Activated naive CD8-positive, alpha-beta T cell (primary cell): ENCODE results near the gene HOXA2.

Source experiments
- H3K27ac Mint-ChIP-seq: one replicate; pipeline ENCODE4 v1.8.0; 2021; ENCODE audit warnings: mixed read lengths
- H3K27me3 Mint-ChIP-seq: one replicate; pipeline ENCODE4 v1.8.0; 2021; ENCODE audit warnings: mixed read lengths
- H3K36me3 Mint-ChIP-seq: one replicate; pipeline ENCODE4 v1.8.0; 2021; ENCODE audit warnings: mixed read lengths
- H3K4me1 Mint-ChIP-seq: one replicate; pipeline ENCODE4 v1.8.0; 2021; ENCODE audit warnings: low read depth, mixed read lengths
- H3K4me3 Mint-ChIP-seq: one replicate; pipeline ENCODE4 v1.8.0; 2021; ENCODE audit warnings: mild to moderate bottlenecking, mixed read lengths
- H3K9me3 Mint-ChIP-seq: one replicate; pipeline ENCODE4 v1.8.0; 2021; ENCODE audit warnings: low read depth, mixed read lengths

The HOXA2 gene

DNA sequence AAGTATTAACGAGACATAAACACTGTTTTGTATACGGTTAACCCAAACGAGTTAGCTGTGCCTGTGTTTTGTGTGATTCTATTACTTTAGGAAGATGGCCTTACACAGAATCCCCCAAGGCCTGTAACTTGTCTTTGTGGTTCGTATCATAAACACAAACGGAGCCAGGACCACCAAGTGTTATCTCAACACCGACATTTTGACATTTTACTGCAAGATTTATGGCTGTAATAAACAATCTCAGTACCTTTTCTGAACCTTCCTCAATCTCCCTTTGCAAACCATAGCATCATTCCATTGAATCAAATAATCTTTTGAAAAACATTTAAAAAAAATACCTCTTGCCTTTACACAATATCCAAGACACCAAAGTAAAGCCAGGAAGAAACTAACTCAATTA, 30.5 kb upstream of the HOXA2 start:
- Mint-ChIP-seq H3K9me3 (no peaks in the 10 kb centered on the region), H3K4me3 (no peak overlapping the region), H3K27ac (no peak overlapping the region), H3K4me1 (peaks cover 17% of the 10 kb centered on the region), H3K36me3 (no peaks in the 10 kb centered on the region), H3K27me3 (peaks cover 32% of the 10 kb centered on the region)

DNA sequence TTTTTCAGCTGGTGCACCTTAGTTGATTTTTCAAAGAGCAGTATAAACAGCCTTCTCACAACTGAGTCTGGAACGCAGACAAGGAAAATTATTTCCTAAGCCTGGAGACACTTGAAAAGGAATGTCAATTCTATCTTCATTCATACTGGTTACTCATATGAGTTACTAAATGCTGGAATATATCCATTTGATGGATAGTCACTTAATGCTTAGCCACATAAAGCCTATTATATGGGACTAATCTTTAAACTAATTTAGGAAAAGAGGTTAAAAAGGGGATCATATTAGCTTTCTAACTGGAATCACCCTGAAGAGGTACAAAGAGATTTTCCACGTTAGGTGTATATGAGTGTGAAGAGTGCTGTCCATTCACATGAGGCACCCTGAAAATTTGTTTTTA, 29.7 kb upstream of the HOXA2 start:
- no peak overlapping the region for H3K27ac Mint-ChIP-seq
- peaks cover 30% of the 10 kb centered on the region for H3K27me3 Mint-ChIP-seq
- H3K36me3 Mint-ChIP-seq, result no peaks in the 10 kb centered on the region
- peaks cover 17% of the 10 kb centered on the region for H3K4me1 Mint-ChIP-seq
- H3K9me3 Mint-ChIP-seq, result no peaks in the 10 kb centered on the region
- H3K4me3 Mint-ChIP-seq, result no peak overlapping the region

DNA sequence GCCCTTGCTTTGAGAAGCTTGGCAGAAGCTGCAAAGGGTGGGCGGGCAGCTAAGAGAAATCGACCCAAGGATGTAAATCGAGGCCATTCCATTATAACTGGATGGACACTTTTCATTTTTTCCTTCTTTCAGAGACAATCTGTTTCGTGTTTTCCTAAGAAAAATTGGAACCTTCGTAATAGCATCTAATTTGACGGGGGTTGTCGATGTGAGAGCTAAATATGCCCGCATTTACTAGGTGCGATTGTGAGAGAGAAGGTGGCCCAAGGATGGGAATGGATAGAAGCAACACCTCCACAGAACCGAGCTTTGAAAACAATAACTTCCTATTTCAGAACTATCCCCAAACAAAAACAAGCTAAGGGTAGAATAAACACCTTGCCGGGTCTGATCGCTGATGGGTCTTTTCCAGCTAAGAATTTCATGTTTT, 28.9 kb upstream of the HOXA2 start:
- Mint-ChIP-seq H3K27me3 (peaks cover 30% of the 10 kb centered on the region), H3K36me3 (no peaks in the 10 kb centered on the region), H3K27ac (no peak overlapping the region), H3K4me3 (peak overlapping the region; percentile 37), H3K9me3 (no peaks in the 10 kb centered on the region), H3K4me1 (peaks cover 17% of the 10 kb centered on the region)

DNA sequence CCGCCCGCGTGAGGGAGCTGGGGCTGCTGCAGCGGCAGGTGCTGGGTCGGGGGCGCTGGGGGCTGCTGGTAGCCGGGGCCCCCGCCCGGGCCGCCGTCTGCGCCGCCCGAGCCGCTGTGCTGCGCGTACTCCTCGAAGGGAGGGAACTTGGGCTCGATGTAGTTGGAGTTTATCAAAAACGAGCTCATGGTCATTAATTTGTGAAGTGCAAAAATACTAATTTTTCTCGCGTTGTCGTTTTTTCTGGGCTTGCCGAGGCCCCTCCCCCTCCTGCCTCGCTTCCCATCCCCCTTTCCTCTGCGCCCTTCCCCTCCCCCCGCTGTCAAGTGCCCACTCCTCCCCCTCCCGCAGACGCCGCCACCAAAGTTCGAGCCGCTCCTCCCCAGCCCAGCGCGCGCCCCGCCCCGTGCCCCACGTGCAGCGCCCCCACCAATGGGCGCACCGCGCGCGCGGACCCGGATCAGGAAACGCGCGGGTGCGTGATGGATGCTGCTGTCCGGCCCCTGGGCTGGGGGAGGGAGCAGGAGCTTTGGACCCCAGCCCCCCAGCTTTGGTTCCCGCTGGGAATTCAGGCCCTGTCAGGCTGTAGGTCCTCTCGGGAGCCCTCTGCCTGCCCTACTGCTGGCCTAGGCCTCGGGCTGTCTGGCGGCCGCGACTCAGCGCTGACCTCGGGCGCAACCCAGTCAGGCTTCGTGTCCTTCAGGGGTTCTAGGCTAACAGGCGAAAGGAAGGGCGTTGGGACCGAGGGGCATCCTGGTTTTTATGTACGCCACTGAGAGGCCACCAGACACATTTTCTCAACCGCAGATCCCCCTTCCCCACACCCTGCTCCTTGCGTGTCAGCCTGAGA, 28.3 kb upstream of the HOXA2 start, which contains the start of gene HOXA4:
HOXA4 (minus strand) TSS at position 218 of the 850 bp plus-strand sequence; CDS start at position 194, 24 bp downstream.
- peak within 1 kb of the TSS; percentile 18 for H3K27ac Mint-ChIP-seq
- H3K4me3 Mint-ChIP-seq, result peak within 1 kb of the TSS; percentile 37
- H3K36me3 Mint-ChIP-seq, result no peaks in the 10 kb centered on the region
- no peaks in the 10 kb centered on the region for H3K9me3 Mint-ChIP-seq
- H3K27me3 Mint-ChIP-seq, result peaks cover 28% of the 10 kb centered on the region
- peaks cover 17% of the 10 kb centered on the region for H3K4me1 Mint-ChIP-seq

DNA sequence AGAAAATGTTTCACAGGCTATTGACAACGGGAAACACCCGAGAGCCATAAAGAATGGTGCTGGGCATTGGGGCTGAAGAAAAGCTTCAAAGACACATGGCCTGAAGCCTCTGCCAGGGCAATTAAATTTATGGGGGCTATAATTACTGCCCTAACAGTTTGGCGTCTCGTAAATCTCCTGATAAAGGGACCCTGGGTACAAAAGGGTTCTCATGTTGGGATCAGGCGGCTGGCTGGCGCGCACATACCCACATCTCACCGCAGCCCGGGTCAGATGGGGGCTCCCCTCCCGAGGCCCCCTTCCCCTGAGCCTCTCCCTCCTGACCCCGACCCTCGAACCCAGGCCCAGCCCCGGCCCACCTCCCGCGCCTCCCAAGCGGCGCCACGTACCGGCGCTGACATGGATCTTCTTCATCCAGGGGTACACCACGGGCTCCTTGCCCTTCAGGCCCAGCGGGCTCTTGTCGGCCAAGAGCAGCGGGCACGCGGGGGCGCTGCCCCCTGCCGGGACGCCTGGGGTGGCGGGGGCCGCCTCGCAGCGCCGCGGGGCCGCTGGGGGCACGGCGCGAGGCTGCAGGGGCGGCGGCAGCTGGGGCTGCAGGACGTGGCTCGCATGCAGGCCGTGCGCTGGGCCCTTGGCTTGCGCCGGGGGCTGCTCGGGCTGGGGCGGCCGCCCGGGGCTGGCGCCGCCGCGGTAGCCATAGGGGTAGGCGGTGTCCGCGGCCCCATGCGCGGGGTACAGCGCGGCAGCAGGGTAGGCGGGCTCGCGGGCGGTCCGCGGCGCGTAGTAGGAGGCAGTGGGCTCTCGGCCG, 27.5 kb upstream of the HOXA2 start:
- Mint-ChIP-seq H3K4me3 (peak overlapping the region; percentile 11), H3K27ac (no peak overlapping the region), H3K36me3 (no peaks in the 10 kb centered on the region), H3K9me3 (no peaks in the 10 kb centered on the region), H3K27me3 (peaks cover 25% of the 10 kb centered on the region), H3K4me1 (peaks cover 12% of the 10 kb centered on the region)

DNA sequence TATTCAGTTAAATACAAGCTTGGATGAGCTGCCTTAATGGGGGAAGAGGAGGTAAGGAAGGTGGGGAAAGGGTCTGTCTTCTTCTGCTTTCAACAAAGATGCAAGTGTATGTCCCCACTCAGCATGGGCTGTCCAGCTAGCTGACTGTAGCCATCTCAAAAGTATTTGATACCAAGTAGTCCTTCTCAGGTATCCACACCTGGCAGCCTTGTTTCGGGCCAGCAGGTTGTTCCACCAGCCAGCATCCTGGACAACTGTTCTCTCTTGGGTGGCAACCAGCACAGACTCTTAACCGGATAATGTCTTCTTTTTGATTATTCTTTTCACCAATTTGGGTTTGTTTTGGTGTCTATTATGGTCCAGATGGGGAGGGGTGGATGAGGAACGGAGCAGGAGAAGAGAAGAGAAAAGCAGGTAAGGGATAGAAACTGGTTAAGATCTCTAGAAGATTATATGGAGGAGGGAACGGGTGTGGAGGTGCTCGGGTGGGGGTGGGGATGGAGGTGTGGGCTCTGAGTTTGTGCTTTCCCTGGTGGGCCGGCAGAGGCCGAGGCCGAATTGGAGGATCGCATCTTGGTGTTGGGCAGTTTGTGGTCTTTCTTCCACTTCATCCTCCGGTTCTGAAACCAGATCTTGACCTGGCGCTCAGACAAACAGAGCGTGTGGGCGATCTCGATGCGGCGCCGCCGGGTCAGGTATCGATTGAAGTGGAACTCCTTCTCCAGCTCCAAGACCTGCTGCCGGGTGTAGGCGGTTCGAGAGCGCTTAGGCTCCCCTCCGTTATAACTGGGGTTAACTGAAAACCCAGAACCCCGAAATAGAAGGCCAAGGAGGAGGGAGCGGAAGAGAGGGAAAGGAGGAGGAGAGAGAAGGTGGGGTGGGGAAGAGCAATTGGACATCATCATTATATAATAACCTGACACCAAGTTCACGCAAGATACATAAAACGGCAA, 26.6 kb upstream of the HOXA2 start:
- Mint-ChIP-seq H3K27ac (no peak overlapping the region), H3K4me3 (peak overlapping the region; percentile 11), H3K27me3 (peaks cover 22% of the 10 kb centered on the region), H3K9me3 (no peaks in the 10 kb centered on the region), H3K36me3 (no peaks in the 10 kb centered on the region), H3K4me1 (peaks cover 3% of the 10 kb centered on the region)

DNA sequence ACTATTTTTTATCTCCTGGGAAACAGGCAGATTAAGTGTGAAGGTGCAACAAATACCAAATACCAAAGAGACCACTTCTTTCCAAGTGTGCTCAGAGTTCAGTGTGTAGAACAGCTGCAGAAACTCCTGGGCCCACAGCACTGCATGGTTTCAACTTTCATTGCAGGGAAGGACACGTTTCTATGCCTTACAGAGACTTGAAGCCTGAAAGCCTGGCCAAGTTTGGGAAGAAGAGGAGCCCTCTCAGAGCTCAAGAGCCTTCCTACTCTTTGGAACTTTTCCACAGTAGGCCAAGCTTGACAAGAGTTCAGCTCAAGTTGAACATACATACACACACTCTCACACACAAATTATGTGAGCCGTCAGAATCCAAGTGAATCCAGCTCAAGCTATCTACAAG, 25.6 kb upstream of the HOXA2 start:
- no peaks in the 10 kb centered on the region for H3K36me3 Mint-ChIP-seq
- no peak overlapping the region for H3K4me3 Mint-ChIP-seq
- peaks cover 15% of the 10 kb centered on the region for H3K27me3 Mint-ChIP-seq
- H3K9me3 Mint-ChIP-seq, result no peaks in the 10 kb centered on the region
- H3K4me1 Mint-ChIP-seq, result no peaks in the 10 kb centered on the region
- no peak overlapping the region for H3K27ac Mint-ChIP-seq

DNA sequence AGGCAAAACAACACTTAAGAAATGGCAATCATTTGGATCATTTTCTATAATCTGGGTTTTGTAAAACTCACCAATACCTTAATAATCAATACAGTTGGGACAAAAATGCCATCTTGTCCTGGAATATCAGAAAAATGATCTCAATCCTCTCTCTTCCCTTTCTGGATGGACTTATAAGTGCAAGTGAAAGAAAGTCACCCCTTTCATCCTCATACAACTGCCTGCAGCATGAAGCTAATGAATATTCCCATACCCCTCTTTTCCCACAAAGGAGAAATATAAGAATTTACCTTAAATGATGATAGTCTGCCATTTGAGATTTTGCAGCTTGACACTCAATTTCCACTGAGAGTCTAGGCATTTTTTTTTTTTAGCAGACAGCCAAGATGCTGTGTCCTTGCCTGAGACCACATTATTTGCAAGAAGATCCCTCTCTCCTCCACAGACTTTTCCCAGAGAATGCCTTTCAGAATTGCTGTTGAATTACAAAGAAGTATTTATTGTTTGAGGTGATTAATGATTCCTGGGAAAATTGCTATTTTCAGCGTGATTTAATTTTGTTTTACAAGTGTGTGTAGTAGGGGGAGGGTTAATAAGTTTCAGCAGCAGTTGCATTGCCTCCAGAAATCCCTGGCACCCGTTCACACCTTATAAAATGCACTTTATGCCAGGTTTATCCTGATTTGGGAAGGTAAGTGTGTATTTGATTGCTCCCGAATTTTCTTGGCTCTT, 24.3 kb upstream of the HOXA2 start:
- no peaks in the 10 kb centered on the region for H3K36me3 Mint-ChIP-seq
- no peak overlapping the region for H3K27ac Mint-ChIP-seq
- peaks cover 15% of the 10 kb centered on the region for H3K27me3 Mint-ChIP-seq
- no peak overlapping the region for H3K4me3 Mint-ChIP-seq
- no peaks in the 10 kb centered on the region for H3K4me1 Mint-ChIP-seq
- H3K9me3 Mint-ChIP-seq, result no peaks in the 10 kb centered on the region

DNA sequence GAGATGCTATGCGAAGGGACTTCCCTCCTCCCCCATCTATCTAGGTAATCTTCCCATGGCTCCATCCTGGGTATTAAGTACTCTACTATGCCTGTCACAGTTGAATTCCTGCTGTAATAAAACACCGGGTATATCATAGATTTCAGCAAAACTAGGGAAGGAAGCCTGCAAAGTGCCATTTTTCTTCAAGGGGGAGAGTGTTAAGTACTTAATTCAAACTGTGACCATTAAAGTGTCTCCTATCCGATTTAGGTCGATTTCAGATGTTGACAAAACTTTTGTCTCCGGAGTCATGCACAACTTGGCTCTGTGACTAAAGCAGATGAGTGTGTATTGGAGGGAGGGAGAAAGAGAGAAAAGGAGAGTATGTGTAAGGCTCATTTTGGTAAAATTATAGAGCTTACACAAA, 23.5 kb upstream of the HOXA2 start:
- H3K36me3 Mint-ChIP-seq, result no peaks in the 10 kb centered on the region
- no peak overlapping the region for H3K27ac Mint-ChIP-seq
- H3K4me1 Mint-ChIP-seq, result no peaks in the 10 kb centered on the region
- no peak overlapping the region for H3K4me3 Mint-ChIP-seq
- no peaks in the 10 kb centered on the region for H3K9me3 Mint-ChIP-seq
- H3K27me3 Mint-ChIP-seq, result peaks cover 15% of the 10 kb centered on the region

DNA sequence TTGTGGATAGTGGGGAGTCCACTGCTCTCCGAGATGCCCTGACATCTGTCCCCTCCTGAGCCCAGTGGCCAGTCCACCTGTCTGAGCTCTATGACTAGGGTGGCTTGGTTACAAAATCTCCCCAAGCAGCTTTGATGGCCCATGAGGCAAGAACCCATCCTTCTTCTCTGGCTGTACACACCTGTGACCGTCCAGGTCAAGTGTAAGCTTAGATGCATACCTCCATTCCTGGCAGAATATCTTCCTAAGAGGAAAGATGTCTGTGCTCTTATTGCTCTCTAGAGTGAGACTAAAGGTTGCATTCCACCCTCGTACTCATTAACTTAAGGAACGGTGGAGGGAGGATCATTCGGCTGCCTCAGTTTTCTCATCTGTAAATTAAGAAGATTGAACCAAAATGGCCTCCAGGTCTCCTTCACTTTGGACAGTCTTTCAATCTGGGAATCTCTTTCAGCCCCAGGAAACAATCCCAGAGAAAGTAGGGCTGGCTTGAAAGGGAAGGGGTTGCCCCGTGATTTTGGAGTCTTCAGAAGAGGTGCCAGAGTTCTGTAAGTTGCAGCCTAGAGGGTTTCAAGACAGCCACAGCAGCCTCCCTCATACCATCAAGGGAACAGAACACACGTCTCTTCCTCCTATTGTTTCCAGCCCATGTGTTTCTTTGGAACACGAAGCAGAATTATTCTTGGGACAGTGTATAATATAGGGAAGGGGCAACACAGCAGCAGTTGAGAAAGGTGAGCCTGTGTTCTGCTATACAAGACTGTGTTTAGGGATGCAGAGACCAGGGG, 22.6 kb upstream of the HOXA2 start:
- Mint-ChIP-seq H3K36me3 (no peaks in the 10 kb centered on the region), H3K4me3 (no peak overlapping the region), H3K27ac (no peak overlapping the region), H3K9me3 (no peaks in the 10 kb centered on the region), H3K4me1 (no peaks in the 10 kb centered on the region), H3K27me3 (peaks cover 15% of the 10 kb centered on the region)

DNA sequence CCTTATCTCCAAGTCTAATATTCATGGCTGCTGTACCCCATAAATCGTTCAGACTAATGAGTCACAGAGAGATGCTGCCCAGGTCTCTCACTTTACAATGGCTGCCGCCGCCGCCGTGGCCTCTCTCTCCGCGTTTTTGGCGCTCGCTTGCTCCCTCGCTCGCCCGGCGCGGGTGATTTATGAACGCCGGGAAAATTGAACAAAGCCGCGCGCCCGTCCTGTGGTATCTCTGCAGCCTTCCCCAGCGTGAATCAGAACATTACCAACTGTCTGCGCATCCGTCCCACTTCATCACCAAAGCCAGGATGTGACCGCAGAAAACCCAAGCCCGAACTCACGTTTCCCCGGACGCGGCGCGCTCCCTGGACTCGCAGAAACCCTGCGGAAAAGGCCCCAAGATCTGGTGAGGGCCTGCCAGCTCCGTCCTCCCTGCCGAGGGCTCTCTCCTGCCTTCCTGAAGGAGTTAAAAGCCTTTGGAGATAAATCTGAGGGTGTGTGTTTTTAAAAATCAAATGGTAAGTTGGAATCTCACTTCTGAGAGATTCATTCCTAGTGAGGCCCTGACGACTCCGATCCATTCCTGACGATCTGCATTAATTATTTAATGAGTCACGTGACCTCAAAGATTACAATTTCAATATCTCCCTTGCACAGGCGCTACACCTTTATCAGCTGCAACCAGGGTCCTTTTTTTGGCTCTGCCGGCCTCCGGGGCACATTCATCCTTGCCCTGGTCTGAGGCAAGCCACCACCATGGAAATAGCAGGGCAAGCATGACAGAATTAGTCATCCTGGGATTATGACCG, 21.8 kb upstream of the HOXA2 start:
- H3K27ac Mint-ChIP-seq, result no peak overlapping the region
- H3K9me3 Mint-ChIP-seq, result no peaks in the 10 kb centered on the region
- peaks cover 15% of the 10 kb centered on the region for H3K27me3 Mint-ChIP-seq
- H3K4me1 Mint-ChIP-seq, result no peaks in the 10 kb centered on the region
- no peak overlapping the region for H3K4me3 Mint-ChIP-seq
- H3K36me3 Mint-ChIP-seq, result no peaks in the 10 kb centered on the region

DNA sequence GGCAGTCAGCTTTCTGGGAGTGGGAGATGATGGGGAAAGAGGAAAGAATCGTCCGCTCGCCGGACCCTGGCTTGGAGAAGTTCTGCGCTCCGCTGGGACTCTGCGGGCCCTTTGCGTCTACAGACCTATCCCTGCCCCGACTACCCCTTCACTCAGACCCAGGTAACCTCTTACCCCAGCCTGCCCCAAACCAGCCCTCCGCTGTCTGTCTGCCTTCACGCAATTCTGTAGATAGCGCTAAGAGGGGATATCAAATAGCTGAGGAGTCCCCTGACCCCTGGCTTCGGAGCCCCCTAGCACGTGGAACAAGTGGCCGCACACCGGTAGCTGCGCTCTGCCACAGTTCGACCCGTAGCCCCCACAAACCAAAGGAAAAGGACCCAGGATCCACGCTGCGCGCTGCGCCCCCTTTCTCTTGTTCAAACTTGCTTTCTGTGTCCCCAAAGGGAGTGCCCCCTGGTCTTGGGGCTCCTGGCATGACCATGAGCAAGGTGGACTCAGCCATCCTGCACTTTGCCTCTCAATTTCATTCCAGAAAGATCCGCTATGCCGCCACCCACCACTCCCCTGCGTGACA, 21.1 kb upstream of the HOXA2 start:
- H3K4me3 Mint-ChIP-seq, result no peak overlapping the region
- no peaks in the 10 kb centered on the region for H3K4me1 Mint-ChIP-seq
- H3K9me3 Mint-ChIP-seq, result no peaks in the 10 kb centered on the region
- H3K27me3 Mint-ChIP-seq, result peaks cover 12% of the 10 kb centered on the region
- H3K27ac Mint-ChIP-seq, result no peak overlapping the region
- H3K36me3 Mint-ChIP-seq, result no peaks in the 10 kb centered on the region
